ENCODE results near the gene HAS3.
"Not testable (repeated sequence)": the region's sequence is repeated elsewhere in the genome, so short reads cannot be mapped to it uniquely, and the experiment has no call there.

The HAS3 gene

GRCh38 chr16:69143116-69143515 is 37.7 kb downstream of the HAS3 start:
- Mint-ChIP-seq H3K36me3 (peaks cover 30% of the 10 kb centered on the region), H3K4me3 (no peak overlapping the region), H3K27me3 (no peaks in the 10 kb centered on the region), H3K4me1 (peaks cover 12% of the 10 kb centered on the region), H3K27ac (no peak overlapping the region), H3K9me3 (no peaks in the 10 kb centered on the region)

- peaks cover 14% of the 10 kb centered on the region for H3K4me1 Mint-ChIP-seq
- no peak overlapping the region for H3K27ac Mint-ChIP-seq
- H3K4me3 Mint-ChIP-seq, result no peak overlapping the region
- peaks cover 26% of the 10 kb centered on the region for H3K36me3 Mint-ChIP-seq
- no peaks in the 10 kb centered on the region for H3K9me3 Mint-ChIP-seq
- H3K27me3 Mint-ChIP-seq, result no peaks in the 10 kb centered on the region
Observed at GRCh38 chr16:69145658-69146057, 40.2 kb downstream of the HAS3 start.

DNA sequence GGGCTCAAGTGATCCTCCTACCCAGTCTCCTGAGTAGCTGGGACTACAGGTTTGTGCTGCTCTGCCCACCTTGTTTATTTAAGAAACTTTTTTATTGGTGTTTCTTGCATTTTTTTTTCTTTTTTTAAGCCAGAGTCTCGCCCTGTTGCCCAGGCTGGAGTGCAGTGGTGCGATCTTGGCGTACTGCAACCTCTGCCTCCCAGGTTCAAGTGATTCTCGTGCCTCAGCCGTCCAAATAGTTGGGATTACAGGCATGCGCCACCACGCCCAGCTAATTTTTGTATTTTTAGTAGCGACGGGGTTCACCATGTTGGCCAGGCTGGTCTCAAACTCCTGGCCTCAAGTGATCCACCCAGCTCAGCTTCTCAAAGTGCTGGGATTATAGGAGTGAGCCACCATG is 44.2 kb downstream of the HAS3 start:
- H3K27ac Mint-ChIP-seq, H3K9me3 Mint-ChIP-seq, H3K27me3 Mint-ChIP-seq, H3K4me3 Mint-ChIP-seq, H3K4me1 Mint-ChIP-seq: not testable (repeated sequence)
- H3K36me3 Mint-ChIP-seq, result peaks cover 19% of the 10 kb centered on the region

GRCh38 chr16:69150146-69150865 is 44.9 kb downstream of the HAS3 start:
- Mint-ChIP-seq H3K4me1 (peaks cover 9% of the 10 kb centered on the region), H3K27ac (no peak overlapping the region), H3K27me3 (no peaks in the 10 kb centered on the region)

GRCh38 chr16:69157196-69157595 is 51.7 kb downstream of the HAS3 start:
- Mint-ChIP-seq H3K27ac (no peak overlapping the region), H3K27me3 (no peaks in the 10 kb centered on the region), H3K4me1 (peaks cover 23% of the 10 kb centered on the region), H3K4me3 (peak overlapping the region; percentile 31), H3K9me3 (no peaks in the 10 kb centered on the region), H3K36me3 (peaks cover 25% of the 10 kb centered on the region)

More at GRCh38 chr16:69150146-69150865, 44.9 kb downstream of the HAS3 start:
- Mint-ChIP-seq H3K9me3 (no peaks in the 10 kb centered on the region), H3K36me3 (peaks cover 21% of the 10 kb centered on the region), H3K4me3 (no peak overlapping the region)

DNA sequence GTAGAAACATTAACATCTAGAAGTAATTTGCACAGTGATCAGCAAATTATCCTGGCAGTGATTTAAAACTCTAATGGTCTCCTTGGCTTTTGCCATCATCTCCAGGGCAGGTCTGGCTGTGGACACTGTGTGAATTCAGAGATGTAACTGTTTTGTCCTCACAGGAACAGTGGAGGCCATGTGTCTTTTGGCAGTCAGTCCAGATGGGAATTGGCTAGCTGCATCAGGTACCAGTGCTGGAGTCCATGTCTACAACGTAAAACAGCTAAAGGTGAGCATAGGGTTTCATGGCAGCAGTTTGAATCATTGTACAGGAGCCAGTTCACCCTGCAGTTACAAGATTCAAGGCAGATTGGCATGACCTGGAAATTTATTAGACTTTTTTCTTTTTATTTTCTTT is 54.7 kb downstream of the HAS3 start:
- peaks cover 34% of the 10 kb centered on the region for H3K4me1 Mint-ChIP-seq
- no peaks in the 10 kb centered on the region for H3K27me3 Mint-ChIP-seq
- H3K27ac Mint-ChIP-seq, result no peak overlapping the region
- peaks cover 29% of the 10 kb centered on the region for H3K36me3 Mint-ChIP-seq
- H3K9me3 Mint-ChIP-seq, result no peaks in the 10 kb centered on the region
- no peak overlapping the region for H3K4me3 Mint-ChIP-seq

DNA sequence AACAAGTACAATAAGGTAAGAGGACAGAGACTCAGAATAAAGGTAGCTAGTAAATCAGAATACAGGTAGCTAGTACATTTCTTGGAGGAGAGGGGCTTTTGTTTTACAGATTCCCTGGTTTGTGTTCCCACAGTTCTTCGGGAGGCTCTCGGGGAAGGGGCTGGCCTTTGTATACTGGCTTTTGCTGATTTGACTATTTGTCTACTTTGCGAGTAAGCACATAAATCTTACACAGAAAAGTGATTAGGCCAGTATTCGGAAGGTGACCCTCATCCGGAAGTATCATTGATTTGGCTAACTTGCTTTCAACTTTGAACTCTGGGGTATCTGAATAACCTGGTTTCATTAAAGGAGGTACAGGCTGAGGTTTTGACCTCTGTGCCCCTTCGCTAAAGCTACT is 60.1 kb downstream of the HAS3 start:
- Mint-ChIP-seq H3K27me3 (no peaks in the 10 kb centered on the region), H3K4me3 (peak overlapping the region; percentile 81), H3K27ac (peak overlapping the region; percentile 77), H3K36me3 (peaks cover 30% of the 10 kb centered on the region), H3K9me3 (no peaks in the 10 kb centered on the region), H3K4me1 (peaks cover 44% of the 10 kb centered on the region)

GRCh38 chr16:69166221-69166833 is 60.9 kb downstream of the HAS3 start:
- peak overlapping the region; percentile 81 for H3K4me3 Mint-ChIP-seq
- H3K27ac Mint-ChIP-seq, result peak overlapping the region; percentile 90
- H3K4me1 Mint-ChIP-seq, result peaks cover 44% of the 10 kb centered on the region
- H3K36me3 Mint-ChIP-seq, result peaks cover 30% of the 10 kb centered on the region
- no peaks in the 10 kb centered on the region for H3K27me3 Mint-ChIP-seq
- no peaks in the 10 kb centered on the region for H3K9me3 Mint-ChIP-seq

- Mint-ChIP-seq H3K27me3 (no peaks in the 10 kb centered on the region), H3K9me3 (no peaks in the 10 kb centered on the region), H3K36me3 (peaks cover 32% of the 10 kb centered on the region), H3K4me3 (peak overlapping the region; percentile 81), H3K4me1 (peaks cover 44% of the 10 kb centered on the region), H3K27ac (peak overlapping the region; percentile 90)
Observed at GRCh38 chr16:69166946-69167930, 61.8 kb downstream of the HAS3 start.

Data from activated naive CD4-positive, alpha-beta T cell treated with anti-CD3 and anti-CD28 coated beads, Interleukin-2, amount 50 U/mL, for 24 hours (primary cell).